Left ventricle myocardium inferior (tissue), 1 donor: ENCODE data around the gene DAAM1. TPM values are rescaled to one million over a fixed set of nuclear protein-coding genes. Genes with fewer than 3 reads are reported as not detected.

Experiments
- DNase-seq: peaks from one replicate; pipeline ENCODE4 v3.0.0-alpha.2; 2020
- H3K27ac ChIP-seq: fragments of 200-600 bp; replicated peaks from 2 replicates; pipeline ENCODE4 v1.8.0; 2021
- H3K27me3 ChIP-seq: fragments of 200-600 bp; 2 replicates; pipeline ENCODE4 v1.8.0; 2021; ENCODE audit warnings: low read depth
- H3K36me3 ChIP-seq: fragments of 200-600 bp; 2 replicates; pipeline ENCODE4 v1.8.0; 2021
- H3K4me1 ChIP-seq: fragments of 200-600 bp; 2 replicates; pipeline ENCODE4 v1.8.0; 2021
- H3K4me3 ChIP-seq: fragments of 200-600 bp; 2 replicates; pipeline ENCODE4 v1.8.0; 2021; ENCODE audit warnings: mild to moderate bottlenecking, moderate library complexity
- H3K9me3 ChIP-seq: fragments of 200-600 bp; replicated peaks from 2 replicates; pipeline ENCODE4 v1.8.0; 2021
- CTCF ChIP-seq: fragments of 200-600 bp; IDR thresholded peaks from 2 replicates; pipeline ENCODE4 v1.8.0; 2021; ENCODE audit warnings: antibody characterized with exemption, mild to moderate bottlenecking, borderline replicate concordance
- intact Hi-C: fragments of 100-400 bp; cut with micrococcal nuclease; formaldehyde crosslinking; loops from one replicate; pipeline ENCODE4 v1.11.0; 2022
- total RNA-seq: library from RNA; stranded (reverse); fragmentation: NEBNext Ultra II Directional; extraction: Animal tissue kit (Norgen Biotek cat#: 25700); gene quantifications from one replicate; pipeline ENCODE4 v1.2.1, GENCODE V29; 2021
- donor health status: DM: no; HTN: yes; CAD: no; lungs with severe emphysema.

The DAAM1 gene
- total RNA-seq, 1 donor from 2014 or later: 84.8 TPM

GRCh38 chr14:59296508-59296907 is 108.0 kb downstream of the DAAM1 start:
- Histone ChIP-seq H3K27me3 (no peaks in the 10 kb centered on the region), H3K4me3 (no peak overlapping the region), H3K9me3 (no peaks in the 10 kb centered on the region), H3K36me3 (peaks cover 9% of the 10 kb centered on the region), H3K27ac (peak overlapping the region; percentile 68), H3K4me1 (peaks cover 96% of the 10 kb centered on the region)
- no peak for TF ChIP-seq CTCF
- intact Hi-C loops: no loop called here
- DNase-seq: no peak

- no peak for TF ChIP-seq CTCF
These were observed 108.8 kb downstream of the DAAM1 start for GRCh38 chr14:59297071-59297776.

GRCh38 chr14:59299731-59300130 is 111.3 kb downstream of the DAAM1 start:
- intact Hi-C loops: no loop called here
- Histone ChIP-seq H3K36me3 (no peaks in the 10 kb centered on the region), H3K27ac (peak overlapping the region; percentile 23), H3K4me3 (no peak overlapping the region), H3K4me1 (peaks cover 93% of the 10 kb centered on the region), H3K9me3 (no peaks in the 10 kb centered on the region), H3K27me3 (no peaks in the 10 kb centered on the region)
- no peak for DNase-seq
- no peak for TF ChIP-seq CTCF

More at GRCh38 chr14:59297071-59297776, 108.8 kb downstream of the DAAM1 start:
- Histone ChIP-seq H3K4me1 (peaks cover 100% of the 10 kb centered on the region), H3K9me3 (no peaks in the 10 kb centered on the region), H3K27ac (peak overlapping the region; percentile 68), H3K36me3 (peaks cover 2% of the 10 kb centered on the region), H3K4me3 (no peak overlapping the region), H3K27me3 (no peaks in the 10 kb centered on the region)
- DNase-seq: no peak
- intact Hi-C loops: no loop called here

- peaks cover 93% of the 10 kb centered on the region for H3K4me1 ChIP-seq
- no peak for DNase-seq
- peak overlapping the region; percentile 23 for H3K27ac ChIP-seq
- H3K9me3 ChIP-seq: no peaks in the 10 kb centered on the region
- intact Hi-C loops: no loop called here
- no peak for TF ChIP-seq CTCF
- no peaks in the 10 kb centered on the region for H3K27me3 ChIP-seq
- no peak overlapping the region for H3K4me3 ChIP-seq
- H3K36me3 ChIP-seq: no peaks in the 10 kb centered on the region
These were observed 112.9 kb downstream of the DAAM1 start for GRCh38 chr14:59301354-59301753.

GRCh38 chr14:59302313-59302712 is 113.8 kb downstream of the DAAM1 start:
- no peak overlapping the region for H3K4me3 ChIP-seq
- no peak for DNase-seq
- TF ChIP-seq CTCF: no peak
- H3K4me1 ChIP-seq: peaks cover 92% of the 10 kb centered on the region
- no peaks in the 10 kb centered on the region for H3K36me3 ChIP-seq
- intact Hi-C loops: no loop called here
- no peaks in the 10 kb centered on the region for H3K9me3 ChIP-seq
- peak overlapping the region; percentile 23 for H3K27ac ChIP-seq
- no peaks in the 10 kb centered on the region for H3K27me3 ChIP-seq
